Colonic mucosa (tissue), 4 donors: ENCODE measurements around the gene ASPSCR1. TPM values are rescaled to one million over a fixed set of nuclear protein-coding genes. Genes with fewer than 3 reads are reported as not detected.

ENCODE experiments used
- DNase-seq: peaks from one replicate; pipeline ENCODE4 v3.0.0-alpha.2; 2020
- H3K27ac ChIP-seq: fragments of 200-600 bp; one replicate; pipeline ENCODE4 v1.8.0; 2021
- H3K27me3 ChIP-seq: fragments of 200-600 bp; one replicate; pipeline ENCODE4 v1.8.0; 2021
- H3K36me3 ChIP-seq: fragments of 200-600 bp; one replicate; pipeline ENCODE4 v1.8.0; 2021
- H3K4me1 ChIP-seq: fragments of 200-600 bp; one replicate; pipeline ENCODE4 v1.8.0; 2021; ENCODE audit warnings: mild to moderate bottlenecking
- H3K4me3 ChIP-seq: fragments of 200-600 bp; one replicate; pipeline ENCODE4 v1.8.0; 2021
- H3K9ac ChIP-seq, 2 donors: one replicate each; pipeline ENCODE4 v1.7.0; 2013; ENCODE audit warnings: control low read depth in 2 of 2, low read depth in 2 of 2, low read length in 2 of 2
- H3K9me3 ChIP-seq: fragments of 200-600 bp; one replicate; pipeline ENCODE4 v1.8.0; 2021
- intact Hi-C: fragments of 100-400 bp; cut with DNase I; formaldehyde crosslinking; loops from one replicate; pipeline ENCODE4 v1.14.1; 2022
- total RNA-seq, 2 donors: library from RNA; stranded (reverse); fragmentation: NEBNext Ultra II Directional in 1 of 2; extraction: Animal tissue kit (Norgen Biotek cat#: 25700) in 1 of 2; gene quantifications; one replicate each; pipeline ENCODE4 v1.2.1, GENCODE V29; 2021
- TF ChIP-seq, protein P1 (sequence below): fragments of 200-600 bp; IDR thresholded peaks from one replicate; pipeline ENCODE4 v1.8.0; 2022; ENCODE audit warnings: antibody characterized with exemption, mild to moderate bottlenecking
- donor health status: healthy.
- donor health status: DM: no; HTN: no; CAD: no.
- donor health status: DM: no; HTN: no; CAD: no.

The ASPSCR1 gene
- total RNA-seq, 2 donors from 2014 or later: 21.7 to 43.0 TPM

DNA sequence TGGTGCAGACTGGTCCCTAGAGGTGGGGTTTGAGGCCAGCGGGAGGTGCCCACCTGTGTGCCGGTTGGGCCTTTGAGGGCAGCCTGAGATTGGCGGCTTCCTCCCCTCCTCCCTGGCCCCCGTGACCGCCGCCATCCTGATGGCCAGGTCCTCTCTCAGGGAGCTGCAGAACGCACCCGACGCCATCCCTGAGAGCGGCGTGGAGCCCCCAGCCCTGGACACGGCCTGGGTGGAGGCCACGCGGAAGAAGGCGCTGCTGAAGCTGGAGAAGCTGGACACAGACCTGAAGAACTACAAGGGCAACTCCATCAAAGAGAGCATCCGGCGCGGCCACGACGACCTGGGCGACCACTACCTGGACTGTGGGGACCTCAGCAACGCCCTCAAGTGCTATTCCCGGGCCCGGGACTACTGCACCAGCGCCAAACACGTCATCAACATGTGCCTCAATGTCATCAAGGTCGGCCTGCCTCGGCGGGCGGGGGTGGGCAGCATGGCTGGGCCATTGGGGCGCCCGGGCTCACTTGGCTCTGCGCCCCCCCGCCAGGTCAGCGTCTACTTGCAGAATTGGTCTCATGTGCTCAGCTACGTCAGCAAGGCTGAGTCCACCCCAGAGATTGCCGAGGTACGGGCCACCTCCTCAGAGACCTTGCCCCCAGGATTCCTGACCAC lies 77.1 kb downstream of the ASPSCR1 start:
- DNase-seq: no peak
- no peak overlapping the region for H3K9ac ChIP-seq
- no peaks in the 10 kb centered on the region for H3K9me3 ChIP-seq
- H3K4me3 ChIP-seq: no peak overlapping the region
- intact Hi-C loops: no loop called here
- H3K36me3 ChIP-seq: peaks cover 6% of the 10 kb centered on the region
- H3K27me3 ChIP-seq: no peaks in the 10 kb centered on the region
- peaks cover 16% of the 10 kb centered on the region for H3K4me1 ChIP-seq
- TF ChIP-seq, protein P1, sequence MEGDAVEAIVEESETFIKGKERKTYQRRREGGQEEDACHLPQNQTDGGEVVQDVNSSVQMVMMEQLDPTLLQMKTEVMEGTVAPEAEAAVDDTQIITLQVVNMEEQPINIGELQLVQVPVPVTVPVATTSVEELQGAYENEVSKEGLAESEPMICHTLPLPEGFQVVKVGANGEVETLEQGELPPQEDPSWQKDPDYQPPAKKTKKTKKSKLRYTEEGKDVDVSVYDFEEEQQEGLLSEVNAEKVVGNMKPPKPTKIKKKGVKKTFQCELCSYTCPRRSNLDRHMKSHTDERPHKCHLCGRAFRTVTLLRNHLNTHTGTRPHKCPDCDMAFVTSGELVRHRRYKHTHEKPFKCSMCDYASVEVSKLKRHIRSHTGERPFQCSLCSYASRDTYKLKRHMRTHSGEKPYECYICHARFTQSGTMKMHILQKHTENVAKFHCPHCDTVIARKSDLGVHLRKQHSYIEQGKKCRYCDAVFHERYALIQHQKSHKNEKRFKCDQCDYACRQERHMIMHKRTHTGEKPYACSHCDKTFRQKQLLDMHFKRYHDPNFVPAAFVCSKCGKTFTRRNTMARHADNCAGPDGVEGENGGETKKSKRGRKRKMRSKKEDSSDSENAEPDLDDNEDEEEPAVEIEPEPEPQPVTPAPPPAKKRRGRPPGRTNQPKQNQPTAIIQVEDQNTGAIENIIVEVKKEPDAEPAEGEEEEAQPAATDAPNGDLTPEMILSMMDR: no peak
- no peak overlapping the region for H3K27ac ChIP-seq

- peaks cover 10% of the 10 kb centered on the region for H3K36me3 ChIP-seq
- no peak overlapping the region for H3K4me3 ChIP-seq
- H3K9me3 ChIP-seq: no peaks in the 10 kb centered on the region
- TF ChIP-seq, protein P1: no peak
- no peak overlapping the region for H3K27ac ChIP-seq
- H3K4me1 ChIP-seq: peaks cover 16% of the 10 kb centered on the region
- H3K9ac ChIP-seq: no peak overlapping the region
- intact Hi-C loops: no loop called here
- H3K27me3 ChIP-seq: no peaks in the 10 kb centered on the region
- DNase-seq: no peak
These were observed 77.9 kb downstream of the ASPSCR1 start for GRCh38 chr17:82055023-82055964.

DNA sequence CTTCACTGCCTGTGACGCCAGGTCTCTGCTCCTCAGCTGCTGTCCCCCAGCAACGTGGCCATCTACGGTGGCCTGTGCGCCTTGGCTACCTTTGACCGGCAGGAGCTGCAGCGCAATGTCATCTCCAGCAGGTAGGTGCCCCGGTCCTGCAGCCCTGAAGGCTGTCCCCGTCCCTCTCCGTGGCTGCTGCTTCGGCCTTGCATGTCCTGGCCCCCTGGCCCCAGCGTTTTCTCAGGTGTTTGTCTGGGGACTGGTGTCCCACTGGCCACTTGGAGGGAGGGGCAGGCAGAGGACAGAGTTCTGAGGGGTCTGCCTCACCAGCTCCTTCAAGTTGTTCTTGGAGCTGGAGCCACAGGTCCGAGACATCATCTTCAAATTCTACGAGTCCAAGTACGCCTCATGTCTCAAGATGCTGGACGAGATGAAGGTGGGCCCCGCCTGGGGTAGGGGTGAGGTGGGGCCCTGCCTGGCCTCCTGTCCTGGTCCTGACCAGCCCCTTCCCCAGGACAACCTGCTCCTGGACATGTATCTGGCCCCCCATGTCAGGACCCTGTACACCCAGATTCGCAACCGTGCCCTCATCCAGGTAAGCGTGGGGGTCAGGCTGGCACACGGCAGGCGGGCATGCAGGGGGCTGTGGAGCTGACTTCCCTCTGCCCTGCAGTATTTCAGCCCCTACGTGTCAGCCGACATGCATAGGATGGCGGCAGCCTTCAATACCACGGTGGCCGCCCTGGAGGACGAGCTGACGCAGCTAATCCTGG lies 78.7 kb downstream of the ASPSCR1 start:
- peaks cover 10% of the 10 kb centered on the region for H3K4me1 ChIP-seq
- intact Hi-C loops: no loop called here

DNA sequence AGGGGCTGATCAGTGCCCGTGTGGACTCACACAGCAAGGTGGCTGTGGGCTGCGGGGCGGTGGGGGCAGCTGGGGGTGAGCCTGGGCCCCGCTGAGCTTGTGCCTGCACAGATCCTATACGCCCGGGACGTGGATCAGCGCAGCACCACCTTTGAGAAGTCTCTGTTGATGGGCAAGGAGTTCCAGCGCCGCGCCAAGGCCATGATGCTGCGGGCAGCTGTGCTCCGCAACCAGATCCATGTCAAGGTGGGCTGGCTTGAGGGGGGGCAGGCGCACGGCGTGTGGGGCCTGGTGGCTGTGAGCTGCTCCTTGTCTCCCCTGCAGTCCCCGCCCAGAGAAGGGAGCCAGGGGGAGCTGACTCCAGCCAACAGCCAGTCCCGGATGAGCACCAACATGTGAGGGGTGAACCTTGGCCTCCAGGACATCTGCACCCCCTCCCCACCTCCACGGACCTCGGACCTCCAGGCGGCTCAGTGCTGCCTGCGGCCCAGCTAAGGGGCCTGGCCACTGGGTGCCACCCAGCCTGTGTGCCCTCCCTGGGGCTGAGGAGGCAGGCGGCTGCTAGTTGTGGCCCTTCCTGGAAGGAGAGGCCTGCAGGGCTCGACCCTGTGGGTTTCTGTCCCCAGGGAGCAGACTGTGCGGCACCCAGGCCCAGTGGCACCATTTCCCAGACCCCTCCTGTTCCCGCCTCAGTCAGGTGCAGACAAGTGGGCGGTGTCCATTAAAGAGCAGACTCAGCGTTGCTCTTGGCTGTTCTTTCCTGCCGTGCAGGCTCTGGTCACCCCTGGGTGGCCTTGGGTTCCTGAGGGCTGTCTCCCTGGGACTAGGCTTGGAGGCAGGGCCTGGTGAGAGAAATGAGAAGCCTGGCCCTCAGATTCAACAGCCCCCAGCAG lies 79.5 kb downstream of the ASPSCR1 start:
- Histone ChIP-seq H3K4me3 (no peak overlapping the region), H3K4me1 (peaks cover 10% of the 10 kb centered on the region), H3K27me3 (no peaks in the 10 kb centered on the region), H3K27ac (no peak overlapping the region), H3K9ac (no peak overlapping the region), H3K9me3 (no peaks in the 10 kb centered on the region), H3K36me3 (peaks cover 19% of the 10 kb centered on the region)
- intact Hi-C loops: no loop called here
- no peak for DNase-seq
- TF ChIP-seq, protein P1: no peak

More for the DNA sequence above, 78.7 kb downstream of the ASPSCR1 start:
- Histone ChIP-seq H3K4me3 (no peak overlapping the region), H3K36me3 (peaks cover 18% of the 10 kb centered on the region), H3K27me3 (no peaks in the 10 kb centered on the region), H3K9ac (no peak overlapping the region), H3K9me3 (no peaks in the 10 kb centered on the region), H3K27ac (no peak overlapping the region)
- TF ChIP-seq, protein P1: no peak
- DNase-seq: no peak
